K562 (cell line): ENCODE results near the gene CADPS2. TPM values are rescaled to one million over a fixed set of nuclear protein-coding genes. Genes with fewer than 3 reads are reported as not detected.

Experiments used
- ATAC-seq: fragments of 200-7000 bp; cut with Tn5 transposase; 3 replicates; pipeline ENCODE4 v1.9.1; 2020; ENCODE audit warnings: moderate library complexity
- BruUV-seq: library from RNA; stranded (reverse); fragments of 400-500 nt; replicated peaks from 2 replicates; lab custom pipeline; 2021; lab: Mats Ljungman, UMichigan
- CTCF ChIA-PET: fragments of 300-600 bp; formaldehyde crosslinking; extraction: SDS; loops from one replicate; lab custom pipeline; 2021; ENCODE audit warnings: low intra/inter-chr PET ratio; lab: Yijun Ruan, JAX
- POLR2A ChIA-PET: fragments of 300-600, 350-650 bp; sonication (Branson Sonifier 250); formaldehyde crosslinking; extraction: SDS; loops from one replicate; lab custom pipeline; 2021; ENCODE audit warnings: antibody characterized with exemption, inconsistent platforms; lab: Yijun Ruan, JAX
- DNase-seq, 4 experiments: peaks; one replicate each; pipeline versions ENCODE4 v3.0.0 to v3.0.0-alpha.2; 2011 to 2018; ENCODE audit warnings: low spot score in 3 of 4, mixed read lengths in 3 of 4; ENCODE audit errors: extremely low read depth in 1 of 4
- FAIRE-seq: peaks from 2 replicates; lab custom pipeline; 2011; peaks lifted over from hg19 to GRCh38; lab: Jason Lieb, UNC
- H2AFZ ChIP-seq: 2 replicates; pipeline ENCODE4 v1.6.0; 2011; ENCODE audit warnings: low read depth, low read length, control low read depth, inconsistent platforms
- H3K27ac ChIP-seq: fragments of 200-600 bp; 3 replicates; pipeline ENCODE4 v1.8.0; 2011; ENCODE audit warnings: low read depth, mild to moderate bottlenecking, control low read depth, inconsistent platforms, low read length, moderate library complexity, mixed read lengths; ENCODE audit errors: extremely low read depth
- H3K27me3 ChIP-seq, 2 experiments: fragments of 300-600 bp in 1 of 2; 2 replicates in 1 of 2; 3 replicates in 1 of 2; pipeline versions ENCODE4 v1.6.0 to v1.8.0; 2011; ENCODE audit warnings: inconsistent platforms in 2 of 2, low read length in 2 of 2, mild to moderate bottlenecking in 1 of 2, mixed read lengths in 1 of 2, moderate library complexity in 1 of 2; ENCODE audit not compliant: control insufficient read depth in 2 of 2, insufficient read depth in 2 of 2
- H3K36me3 ChIP-seq: fragments of 300-600 bp; 3 replicates; pipeline ENCODE4 v1.8.0; 2011; ENCODE audit warnings: mild to moderate bottlenecking, low read length, inconsistent platforms; ENCODE audit not compliant: control insufficient read depth, insufficient read depth
- H3K4me1 ChIP-seq, 2 experiments: fragments of 200-600 bp in 1 of 2; replicated peaks in 1 of 2; 2 replicates in 1 of 2; 3 replicates in 1 of 2; pipeline versions ENCODE4 v1.5.1 to v1.8.0; 2011; ENCODE audit warnings: inconsistent platforms in 2 of 2, low read length in 2 of 2, mild to moderate bottlenecking in 1 of 2, mixed read lengths in 1 of 2, moderate library complexity in 1 of 2; ENCODE audit not compliant: control insufficient read depth in 2 of 2, insufficient read depth in 2 of 2
- H3K4me2 ChIP-seq: 2 replicates; pipeline ENCODE4 v1.6.1; 2011; ENCODE audit warnings: low read length, control low read depth, inconsistent platforms, mixed read lengths; ENCODE audit not compliant: insufficient read depth
- H3K4me3 ChIP-seq: fragments of 200-600 bp; sonication (generic), shearing (Covaris generic); 2 replicates; pipeline ENCODE4 v1.5.1; 2016; ENCODE audit warnings: control low read depth, inconsistent platforms
- H3K79me2 ChIP-seq: fragments of 200-600 bp; 3 replicates; pipeline ENCODE4 v1.8.0; 2011; ENCODE audit warnings: low read length, inconsistent platforms; ENCODE audit not compliant: control insufficient read depth, insufficient read depth
- H3K9ac ChIP-seq, 2 experiments: 2 replicates each; pipeline versions ENCODE4 v1.6.0 to v1.6.1; 2011; ENCODE audit warnings: low read depth in 2 of 2, low read length in 2 of 2, control low read depth in 1 of 2, inconsistent platforms in 1 of 2, mild to moderate bottlenecking in 1 of 2, mixed read lengths in 1 of 2; ENCODE audit not compliant: insufficient read depth in 1 of 2
- H3K9me1 ChIP-seq: one replicate; pipeline ENCODE4 v1.6.0; 2011; ENCODE audit warnings: inconsistent platforms, mild to moderate bottlenecking, low read length, moderate library complexity; ENCODE audit not compliant: control insufficient read depth, insufficient read depth
- H3K9me3 ChIP-seq: replicated peaks from 2 replicates; pipeline ENCODE4 v1.5.1; 2011; ENCODE audit warnings: low read depth, low read length, inconsistent platforms; ENCODE audit not compliant: control insufficient read depth, insufficient read depth
- H4K20me1 ChIP-seq: replicated peaks from 2 replicates; pipeline ENCODE4 v1.6.1; 2011; ENCODE audit warnings: low read length, inconsistent platforms, mixed read lengths; ENCODE audit not compliant: control insufficient read depth, insufficient read depth
- ARID3A ChIP-seq: IDR thresholded peaks from 2 replicates; pipeline ENCODE4 v1.6.1; 2012; ENCODE audit warnings: low read depth, low read length, improper control_type of control experiment, borderline replicate concordance
- BRF1 ChIP-seq: IDR thresholded peaks from 3 replicates; pipeline ENCODE4 v1.6.1; 2011; ENCODE audit warnings: borderline replicate concordance, mild to moderate bottlenecking; ENCODE audit not compliant: insufficient read length; ENCODE audit errors: extremely low read depth
- DACH1 ChIP-seq: fragments of 450-650 bp; IDR thresholded peaks from 2 replicates; pipeline ENCODE4 v1.6.1; 2018; ENCODE audit not compliant: partially characterized antibody
- FOXM1 ChIP-seq, 2 experiments: fragments of 450-650 bp in 1 of 2; sonication (generic) in 1 of 2; formaldehyde crosslinking in 1 of 2; IDR thresholded peaks; 2 replicates each; pipeline versions ENCODE4 v1.6.1 to v1.9.0; 2017 to 2022; ENCODE audit warnings: low read depth in 2 of 2, mild to moderate bottlenecking in 2 of 2, missing genetic modification reagents in 1 of 2, moderate library complexity in 1 of 2
- FOXP1 ChIP-seq: sonication (generic); formaldehyde crosslinking; IDR thresholded peaks from 2 replicates; pipeline ENCODE4 v1.8.0; 2022; ENCODE audit warnings: mild to moderate bottlenecking, missing genetic modification reagents
- GATAD2A ChIP-seq: fragments of 450-650 bp; IDR thresholded peaks from 2 replicates; pipeline ENCODE4 v1.6.1; 2017
- HEY1 ChIP-seq: fragments of 250-450 bp; sonication (Bioruptor Pico); IDR thresholded peaks from 2 replicates; pipeline ENCODE4 v1.5.0; 2020; ENCODE audit warnings: mild to moderate bottlenecking, moderate library complexity, borderline replicate concordance
- KHSRP ChIP-seq: fragments of 450-650 bp; IDR thresholded peaks from 2 replicates; pipeline ENCODE4 v1.6.1; 2017
- MCM7 ChIP-seq, 2 experiments: fragments of 450-650 bp; IDR thresholded peaks; 2 replicates each; pipeline ENCODE4 v1.6.1; 2016 to 2018
- PCBP1 ChIP-seq: fragments of 200-400 bp; formaldehyde crosslinking; IDR thresholded peaks from 2 replicates; pipeline ENCODE4 v1.6.1; 2018; ENCODE audit warnings: mild to moderate bottlenecking, low read depth, low read length; ENCODE audit not compliant: poor library complexity, severe bottlenecking
- POLR3A ChIP-seq: IDR thresholded peaks from 2 replicates; pipeline ENCODE4 v1.6.1; 2011; ENCODE audit warnings: borderline replicate concordance, mild to moderate bottlenecking, moderate library complexity; ENCODE audit not compliant: insufficient read length, insufficient read depth; ENCODE audit errors: extremely low read depth
- SIN3B ChIP-seq: fragments of 450-650 bp; IDR thresholded peaks from 2 replicates; pipeline ENCODE4 v1.6.1; 2017; ENCODE audit warnings: low read depth, mild to moderate bottlenecking, moderate library complexity
- TBP ChIP-seq: optimal IDR thresholded peaks from 2 replicates; pipeline ENCODE3; 2011; ENCODE audit warnings: low read depth, low read length, improper control_type of control experiment
- ZNF311 ChIP-seq: fragments of 250-450 bp; sonication (Bioruptor Pico); IDR thresholded peaks from 2 replicates; pipeline ENCODE4 v1.4.0; 2020; ENCODE audit warnings: mild to moderate bottlenecking, moderate library complexity
- ZNF354B ChIP-seq: fragments of 250-450 bp; sonication (Bioruptor Pico); IDR thresholded peaks from 2 replicates; pipeline ENCODE4 v1.4.0; 2020
- ZNF696 ChIP-seq: fragments of 250-450 bp; sonication (Bioruptor Pico); conservative IDR thresholded peaks from 2 replicates; pipeline ENCODE4 v1.4.0; 2020; ENCODE audit warnings: mild to moderate bottlenecking, moderate library complexity
- WGBS: fragments of 100-300 bp; shearing (Covaris generic); methylation state at CpG from one replicate; pipeline ENCODE4 v1.1.6; 2016; ENCODE audit warnings: low coverage, mixed read lengths; ENCODE audit not compliant: insufficient coverage; ENCODE audit errors: missing lambda C conversion rate; 5-methylcytosine and 5-hydroxymethylcytosine counted together
- in situ Hi-C: fragments of 300-500 bp; cut with MboI; formaldehyde crosslinking; loops from 4 replicates; pipeline ENCODE4 v1.15.0; 2018; ENCODE audit warnings: inconsistent platforms, mixed read lengths
- intact Hi-C: fragments of 100-400 bp; cut with micrococcal nuclease; formaldehyde crosslinking; loops from 2 replicates; pipeline ENCODE4 v1.14.2; 2022
- polyA plus RNA-seq, 8 experiments: library from polyadenylated mRNA; depleted of rRNA in 4 of 8; stranded (reverse) in 5 of 8; unstranded in 3 of 8; fragments of >200 nt; fragmentation: Nextera tagmentation in 2 of 8; fragmentation: Illumina TruSeq in 1 of 8; extraction: Ambion mirVana in 2 of 8; extraction: Trizol in 1 of 8; gene quantifications; 2 replicates each; pipeline versions ENCODE4 v1.2.1 to v1.2.3, GENCODE V29; 2011 to 2014; ENCODE audit warnings: inconsistent platforms in 1 of 8, missing spikeins in 1 of 8
- total RNA-seq, 7 experiments: library from RNA; depleted of rRNA in 6 of 7; stranded (reverse); fragments of >200 nt in 6 of 7; fragmentation: Illumina TruSeq in 2 of 7; extraction: Trizol in 2 of 7; gene quantifications; 2 replicates each; pipeline versions ENCODE4 v1.2.1 to v1.2.3, GENCODE V29; 2011 to 2021; ENCODE audit warnings: low replicate concordance in 1 of 7
- TF ChIP-seq, protein P1 (sequence below): fragments of 250-450 bp; sonication (Bioruptor Pico); IDR thresholded peaks from 2 replicates; pipeline ENCODE4 v1.8.0; 2022; ENCODE audit warnings: inconsistent platforms
- TF ChIP-seq, protein P2 (sequence below): fragments of 450-650 bp; formaldehyde crosslinking; IDR thresholded peaks from 2 replicates; pipeline ENCODE4 v1.4.0; 2022; ENCODE audit warnings: missing genetic modification characterization

The CADPS2 gene
- total and polyA plus RNA-seq, 9 of the 15 experiments (the other 6 are each of a cell fraction or from before 2014, with no cell fraction given) = 0.03 to 0.14 (median 0.04) TPM; not detected in 1

GRCh38 chr7:122762071-122762470 lies 124.2 kb downstream of the CADPS2 start:
- TF ChIP-seq ZNF696 (no peak), BRF1 (no peak), SIN3B (no peak), TBP (no peak), GATAD2A (no peak), FOXM1 (IDR thresholded peaks at IDR 0.05; ENCODE audit: low read depth) (no peak), FOXM1 (CRISPR knock-in tag; IDR thresholded peaks at IDR 0.05; ENCODE audit: low read depth) (no peak), KHSRP (no peak), MCM7 (IDR thresholded peaks at IDR 0.05) (no peak), ZNF311 (no peak), HEY1 (CRISPR knock-in tag) (no peak), DACH1 (no peak), ZNF354B (no peak), PCBP1 (no peak), ARID3A (no peak), POLR3A (no peak), FOXP1 (CRISPR knock-in tag) (no peak)
- TF ChIP-seq, protein P1, sequence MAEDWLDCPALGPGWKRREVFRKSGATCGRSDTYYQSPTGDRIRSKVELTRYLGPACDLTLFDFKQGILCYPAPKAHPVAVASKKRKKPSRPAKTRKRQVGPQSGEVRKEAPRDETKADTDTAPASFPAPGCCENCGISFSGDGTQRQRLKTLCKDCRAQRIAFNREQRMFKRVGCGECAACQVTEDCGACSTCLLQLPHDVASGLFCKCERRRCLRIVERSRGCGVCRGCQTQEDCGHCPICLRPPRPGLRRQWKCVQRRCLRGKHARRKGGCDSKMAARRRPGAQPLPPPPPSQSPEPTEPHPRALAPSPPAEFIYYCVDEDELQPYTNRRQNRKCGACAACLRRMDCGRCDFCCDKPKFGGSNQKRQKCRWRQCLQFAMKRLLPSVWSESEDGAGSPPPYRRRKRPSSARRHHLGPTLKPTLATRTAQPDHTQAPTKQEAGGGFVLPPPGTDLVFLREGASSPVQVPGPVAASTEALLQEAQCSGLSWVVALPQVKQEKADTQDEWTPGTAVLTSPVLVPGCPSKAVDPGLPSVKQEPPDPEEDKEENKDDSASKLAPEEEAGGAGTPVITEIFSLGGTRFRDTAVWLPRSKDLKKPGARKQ = no peak
- TF ChIP-seq, protein P2, sequence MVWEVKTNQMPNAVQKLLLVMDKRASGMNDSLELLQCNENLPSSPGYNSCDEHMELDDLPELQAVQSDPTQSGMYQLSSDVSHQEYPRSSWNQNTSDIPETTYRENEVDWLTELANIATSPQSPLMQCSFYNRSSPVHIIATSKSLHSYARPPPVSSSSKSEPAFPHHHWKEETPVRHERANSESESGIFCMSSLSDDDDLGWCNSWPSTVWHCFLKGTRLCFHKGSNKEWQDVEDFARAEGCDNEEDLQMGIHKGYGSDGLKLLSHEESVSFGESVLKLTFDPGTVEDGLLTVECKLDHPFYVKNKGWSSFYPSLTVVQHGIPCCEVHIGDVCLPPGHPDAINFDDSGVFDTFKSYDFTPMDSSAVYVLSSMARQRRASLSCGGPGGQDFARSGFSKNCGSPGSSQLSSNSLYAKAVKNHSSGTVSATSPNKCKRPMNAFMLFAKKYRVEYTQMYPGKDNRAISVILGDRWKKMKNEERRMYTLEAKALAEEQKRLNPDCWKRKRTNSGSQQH (CRISPR knock-in tag) = no peak
- H3K4me1 ChIP-seq = no peaks in the 10 kb centered on the region
- no peak overlapping the region for H3K27ac ChIP-seq
- DNase-seq = no peak
- no peak for FAIRE-seq
- no TSS peak for BruUV-seq
- no peaks in the 10 kb centered on the region for H4K20me1 ChIP-seq
- H3K9ac ChIP-seq = no peak overlapping the region
- H3K36me3 ChIP-seq = no peaks in the 10 kb centered on the region
- no peaks in the 10 kb centered on the region; the same call in 1 of the 2 replicates for H3K9me3 ChIP-seq
- H3K4me2 ChIP-seq = no peak overlapping the region
- H2AFZ ChIP-seq = no peak overlapping the region
- in situ Hi-C loops = no loop called here
- intact Hi-C loops = no loop called here
- no peaks in the 10 kb centered on the region for H3K9me1 ChIP-seq
- H3K4me3 ChIP-seq = no peak overlapping the region
- no peak for ATAC-seq
- ChIA-PET POLR2A (interaction anchor here (0.6 kb wide), 1 partner anchor 11 kb away, joined by 3 read pairs; no protein-coding TSS in a partner anchor), CTCF (no interaction called here)
- 0% methylated on average over 2 of the region's 2 CpGs for WGBS
- no peaks in the 10 kb centered on the region for H3K79me2 ChIP-seq
- H3K27me3 ChIP-seq = no peaks in the 10 kb centered on the region
